GM21723 (cell line): ENCODE results near the gene IL27RA.
A peak's percentile ranks its signal among the peaks of the same experiment; 100 is the strongest.

Experiments
- ATAC-seq: cut with Tn5 transposase; IDR thresholded peaks from one replicate; pipeline ENCODE4 v1.9.1; 2021; ENCODE audit warnings: mild to moderate bottlenecking, moderate library complexity; ENCODE audit not compliant: unreplicated experiment

IL27RA gene

DNA sequence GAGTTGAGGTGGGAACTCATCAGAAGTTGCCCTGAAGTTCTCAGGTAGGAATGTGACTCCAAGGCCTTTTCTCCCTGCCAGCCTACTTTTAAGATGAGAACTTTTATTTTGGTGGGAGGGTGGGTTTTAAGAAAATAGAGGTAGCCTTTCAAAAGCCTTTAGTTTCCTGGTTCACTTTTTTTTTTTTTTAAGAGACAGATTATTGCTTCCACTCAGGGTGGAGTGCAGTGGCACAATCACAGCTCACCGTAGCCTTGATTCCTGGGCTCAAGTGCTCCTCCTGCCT, 51.1 kb downstream of the IL27RA start:
- ATAC-seq = no peak

DNA sequence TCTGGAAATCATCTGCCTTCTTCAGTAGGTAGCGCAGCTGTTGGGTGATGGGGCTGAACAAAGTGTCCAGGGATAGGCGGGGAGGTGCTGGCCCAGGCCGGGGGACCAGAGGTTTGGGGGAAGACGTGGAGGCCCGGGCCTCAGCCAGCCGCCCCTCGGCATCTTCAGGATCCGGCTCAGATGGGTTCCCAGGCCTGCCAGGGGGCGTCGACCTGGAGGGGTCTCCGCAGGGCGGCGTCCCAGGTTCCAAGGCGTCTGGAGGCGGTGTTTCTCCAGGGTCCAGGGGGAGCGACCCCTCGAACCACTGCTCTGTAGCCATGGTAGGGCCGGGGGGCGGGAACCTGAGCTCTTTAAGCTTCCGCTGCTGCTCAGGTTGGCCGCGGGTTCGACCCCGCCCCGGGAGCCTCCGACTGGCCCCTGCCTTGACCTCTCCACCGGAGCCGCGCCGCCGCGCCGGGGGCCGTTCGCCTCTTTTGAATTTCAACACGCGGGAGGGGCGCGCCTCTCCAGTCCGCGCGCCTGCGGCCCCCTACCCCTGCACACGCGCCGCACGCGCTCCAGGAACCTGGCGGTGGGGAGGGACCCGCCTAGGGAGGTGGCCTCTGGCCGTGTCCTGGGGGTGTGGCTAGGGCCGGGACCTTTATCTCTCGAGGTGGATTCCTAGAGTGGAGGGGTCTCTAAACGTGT, 53.9 kb downstream of the IL27RA start, which contains the start of gene C19orf67:
TSS of gene C19orf67 (minus strand) at position 475 of the 687 bp plus-strand sequence. CDS start at position 319, 156 bp downstream.
- no peak for ATAC-seq

DNA sequence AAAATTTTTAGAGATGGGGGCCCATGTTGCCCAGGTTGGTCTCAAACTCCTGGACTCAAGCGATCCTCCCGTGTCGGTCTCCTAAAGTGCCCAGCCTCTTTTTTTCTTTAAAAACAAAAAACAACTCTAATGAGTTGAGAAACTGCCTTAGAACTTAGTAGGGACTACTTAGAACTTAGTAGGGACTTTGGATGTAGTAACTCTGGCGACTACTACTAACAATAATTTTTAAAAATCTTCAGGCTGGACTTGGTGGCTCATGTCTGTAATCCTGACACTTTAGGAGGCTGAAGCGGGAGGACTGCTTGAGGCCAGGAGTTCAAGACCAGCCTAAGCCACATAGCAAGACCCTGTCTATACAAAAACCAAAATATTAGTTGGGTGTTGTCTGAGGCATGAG, 54.5 kb downstream of the IL27RA start:
- ATAC-seq = no peak

DNA sequence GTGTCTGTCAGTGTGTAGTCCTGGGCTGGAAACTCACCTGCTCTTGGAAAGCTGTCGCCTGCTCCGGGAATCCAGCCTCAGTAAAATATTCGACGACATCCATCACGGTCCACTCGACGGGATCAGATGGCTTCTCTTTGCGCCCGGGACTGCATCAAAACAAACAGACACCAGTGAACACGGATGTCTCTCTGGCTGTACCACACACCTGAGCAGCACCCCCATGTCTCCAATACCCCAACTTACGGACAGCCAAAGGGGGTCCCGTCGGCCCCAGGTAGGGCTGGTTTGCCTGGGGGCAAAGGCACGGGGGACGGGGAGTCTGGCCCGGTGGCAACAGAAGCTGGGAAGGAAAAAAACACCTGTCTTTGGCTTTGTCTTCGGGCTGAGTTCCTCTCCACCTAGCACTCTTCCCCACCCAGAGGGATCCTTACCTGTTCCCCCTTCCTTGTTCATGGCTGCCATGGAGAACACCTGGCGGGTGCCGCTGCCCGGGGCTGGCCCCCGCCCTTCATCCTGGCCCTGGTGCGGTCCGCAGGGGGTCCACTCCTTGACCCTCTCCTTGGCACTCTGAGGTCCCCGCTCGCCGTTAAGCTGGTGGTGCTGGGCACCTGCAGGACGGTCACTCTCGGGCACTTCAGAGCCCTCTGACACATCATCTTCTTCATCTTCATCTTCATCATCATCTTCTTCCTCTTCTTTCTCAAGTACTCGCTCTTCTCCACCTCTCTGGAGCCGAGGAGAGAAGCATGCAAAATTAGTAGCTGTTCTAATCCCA, 57.3 kb downstream of the IL27RA start:
- ATAC-seq = no peak

DNA sequence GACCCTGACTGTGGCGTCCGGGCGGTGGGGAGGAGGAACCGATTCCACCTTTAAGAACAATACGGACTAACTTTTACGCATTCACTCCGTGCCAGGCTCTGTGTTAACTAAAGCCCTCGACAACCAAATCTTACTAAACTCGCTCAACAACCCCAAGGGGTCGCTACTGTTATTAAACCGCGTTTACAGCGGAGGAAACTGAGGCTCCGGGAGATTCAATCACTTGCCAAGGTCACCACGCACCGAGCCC, 57.8 kb downstream of the IL27RA start:
- no peak for ATAC-seq

DNA sequence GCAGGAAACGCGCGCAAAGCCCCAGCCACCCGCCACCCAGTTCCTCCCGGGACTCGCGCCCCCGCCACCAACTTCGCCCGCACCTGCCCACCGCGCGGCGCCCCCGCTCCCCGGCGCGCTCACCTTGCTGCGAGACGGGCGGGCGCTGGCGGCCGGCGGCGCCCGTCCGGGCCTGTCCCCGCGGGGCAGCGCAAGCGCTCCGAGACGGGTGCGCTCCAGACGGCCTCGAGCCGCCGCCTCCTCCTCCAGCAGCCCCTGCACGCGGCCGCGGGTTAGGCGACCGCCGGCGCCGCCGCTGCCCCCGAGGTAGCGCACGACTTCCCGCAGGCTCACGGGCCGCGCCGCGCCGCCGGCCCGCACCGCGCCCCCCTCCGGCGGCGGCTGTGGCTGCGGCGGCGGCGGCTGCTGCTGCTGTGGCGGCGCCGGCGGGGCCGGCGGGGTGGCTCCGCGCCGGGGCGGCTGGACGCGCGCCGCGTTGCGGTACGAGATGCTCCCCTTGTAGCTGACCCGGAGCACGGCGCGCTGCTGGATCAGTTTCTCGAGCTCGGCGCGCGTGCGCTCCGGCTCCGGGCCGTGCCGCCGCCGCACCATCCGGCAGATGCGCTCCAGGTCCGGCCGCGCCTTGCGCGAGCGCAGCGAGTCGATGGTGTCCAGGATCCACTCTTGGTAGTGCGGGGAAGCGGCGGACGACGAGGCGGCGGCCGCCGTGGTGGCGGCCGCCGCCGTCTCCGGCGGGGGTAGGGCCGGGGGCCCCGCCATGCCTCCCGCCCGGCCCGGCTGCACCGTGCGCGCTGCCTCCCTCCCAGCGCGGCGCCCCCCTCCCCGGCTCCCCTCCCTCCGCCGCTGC, 58.3 kb downstream of the IL27RA start:
- ATAC-seq = no peak

DNA sequence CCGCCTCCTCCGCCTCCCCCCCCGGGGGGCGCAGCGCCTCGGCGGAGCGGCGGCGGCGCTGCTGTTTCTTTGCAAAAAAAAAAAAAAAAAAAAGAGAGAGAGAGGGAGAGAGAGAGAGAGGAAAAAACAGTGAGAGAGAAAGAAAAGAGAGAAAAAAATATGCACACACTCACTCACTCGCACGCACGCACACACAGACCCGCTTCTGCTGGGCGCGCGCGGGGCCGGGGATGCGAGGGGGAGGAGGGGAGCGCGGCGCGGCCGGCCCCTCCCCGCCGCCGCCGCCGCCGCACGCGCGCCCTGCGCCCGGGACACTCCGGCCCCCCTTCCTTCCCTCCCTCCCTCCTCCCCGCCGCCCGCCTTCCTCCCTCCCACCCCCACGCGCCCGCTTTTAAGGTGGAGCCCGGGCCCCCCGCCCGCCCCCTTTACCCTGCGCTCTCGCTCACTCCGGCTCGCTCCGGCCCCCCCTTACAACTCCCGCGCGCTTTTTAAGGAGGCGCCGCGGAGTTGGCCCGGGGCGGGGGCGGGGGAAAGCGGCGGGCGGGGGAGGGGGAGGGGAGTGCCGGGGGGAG, 59.0 kb downstream of the IL27RA start, which contains the start of gene SAMD1:
TSS of gene SAMD1 (minus strand) at position 243 of the 572 bp plus-strand sequence.
- ATAC-seq = peak; percentile 26

DNA sequence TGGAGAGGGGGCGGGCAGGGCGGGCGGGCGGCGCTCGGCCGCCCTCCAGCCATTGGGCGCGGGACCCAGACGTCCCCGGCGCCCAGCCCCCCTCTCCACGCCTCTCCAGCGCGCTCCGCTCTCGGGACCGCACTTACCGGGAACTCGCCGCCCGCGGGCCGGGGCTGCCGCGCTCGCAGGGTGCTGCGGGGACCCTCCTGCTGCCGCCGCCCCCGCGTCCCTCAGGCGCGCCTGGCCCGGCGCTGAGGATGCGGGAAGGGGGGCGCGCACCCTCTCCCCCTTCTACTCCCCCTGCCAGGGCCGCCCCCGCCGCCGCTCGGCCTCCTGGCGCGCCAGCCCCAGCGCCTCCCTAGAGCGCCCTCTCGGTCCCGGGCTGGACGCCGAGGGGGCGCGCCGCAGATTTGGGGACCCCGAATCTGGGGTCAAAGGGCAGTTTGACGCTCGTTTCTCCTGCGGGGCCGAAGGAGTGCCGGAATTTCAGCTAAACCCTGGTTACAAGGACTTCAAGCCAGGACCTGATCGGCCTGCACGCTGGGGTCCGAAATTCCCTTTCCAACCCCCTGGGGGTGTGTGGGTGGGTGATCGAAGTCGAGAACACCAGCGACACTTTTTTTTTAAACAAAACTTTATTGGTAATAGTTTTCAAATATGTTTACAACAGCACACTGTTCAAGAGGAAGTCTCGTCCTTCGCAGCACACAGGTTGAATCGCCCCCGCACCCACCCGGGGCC, 59.7 kb downstream of the IL27RA start:
- ATAC-seq = peak; percentile 58

DNA sequence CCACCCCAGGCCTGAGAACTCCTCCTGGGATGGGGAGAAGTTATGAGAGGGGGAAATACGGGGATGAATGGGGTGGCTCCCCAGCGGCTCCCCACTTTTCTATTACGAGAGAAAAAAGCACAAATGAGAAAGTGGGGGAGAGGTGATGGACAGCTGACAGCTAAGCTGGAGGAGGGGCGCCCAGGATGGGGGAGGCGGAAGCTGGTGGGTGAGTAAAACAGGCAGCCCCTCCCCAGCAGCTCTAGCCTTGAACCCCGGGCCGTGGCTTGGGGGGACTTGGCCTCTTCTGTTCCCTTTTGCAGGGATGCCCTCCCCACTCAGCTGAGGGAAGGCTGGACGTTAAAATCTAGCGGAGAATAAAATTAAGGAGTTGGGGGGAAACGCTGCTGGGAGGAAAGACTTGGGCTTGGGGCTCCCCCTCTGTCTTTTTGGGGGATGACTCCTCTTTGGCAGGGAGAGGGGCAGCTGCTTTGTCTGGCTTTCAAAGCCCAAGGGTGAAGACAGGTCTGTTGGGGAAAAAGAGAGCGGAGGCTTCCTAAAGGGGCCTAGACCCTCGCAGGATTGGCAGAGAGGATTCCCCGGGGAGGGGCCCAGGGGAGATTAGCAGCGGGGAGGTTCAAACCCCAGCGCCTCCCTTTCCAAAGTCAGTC, 60.4 kb downstream of the IL27RA start:
- ATAC-seq = peak; percentile 8

DNA sequence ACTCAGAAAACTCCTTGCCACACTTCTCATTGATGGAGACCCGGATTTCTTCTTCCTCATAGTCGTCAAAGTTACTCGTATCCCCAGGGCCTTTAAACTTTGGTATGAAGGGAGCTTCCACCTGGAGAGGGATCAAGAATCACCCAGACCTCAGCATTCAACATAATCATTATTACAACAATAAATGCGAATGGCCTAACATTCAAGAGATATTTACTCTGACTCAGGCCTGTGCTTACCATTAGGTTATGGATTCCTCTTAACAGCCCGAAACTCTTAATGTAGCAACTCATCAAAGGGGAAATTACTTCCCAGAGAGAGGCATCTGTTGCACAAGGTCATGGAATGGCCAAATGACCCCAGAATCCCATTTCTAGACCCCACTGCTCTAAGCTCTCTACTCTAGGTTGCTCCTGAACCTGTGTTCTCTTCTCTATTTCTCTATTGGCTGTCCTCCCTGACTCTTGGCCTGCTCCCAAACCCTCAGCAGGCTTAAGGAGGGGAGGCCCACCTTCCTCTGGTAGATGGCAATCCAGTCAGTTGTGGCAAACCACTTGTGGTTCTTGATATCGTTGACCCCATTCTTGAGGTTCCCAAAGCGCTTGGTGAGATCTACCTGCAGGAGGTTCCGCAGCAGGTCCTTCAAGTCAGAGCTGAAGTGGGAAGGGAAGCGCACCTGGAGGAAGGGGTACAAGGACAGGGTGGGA, 61.7 kb downstream of the IL27RA start:
- no peak for ATAC-seq

DNA sequence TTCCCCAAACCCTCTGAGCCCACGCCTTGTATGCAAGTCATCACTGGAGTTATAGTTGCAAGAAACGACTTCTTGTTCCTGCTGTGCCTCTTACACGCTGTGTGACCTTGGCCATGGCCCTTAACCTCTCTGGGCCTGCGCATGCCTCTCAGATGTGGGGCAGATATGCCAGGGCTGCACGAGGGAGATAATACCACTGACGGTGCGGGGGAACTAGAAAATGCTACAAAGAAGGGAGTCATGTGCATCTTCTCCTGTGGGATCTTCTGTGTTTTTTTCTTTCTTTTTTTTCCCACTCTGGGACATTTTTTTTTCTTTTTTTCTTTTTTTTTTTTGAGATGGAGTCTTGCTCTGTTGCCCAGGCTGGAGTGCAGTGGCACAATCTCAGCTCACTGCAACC, 63.3 kb downstream of the IL27RA start:
- no peak for ATAC-seq

DNA sequence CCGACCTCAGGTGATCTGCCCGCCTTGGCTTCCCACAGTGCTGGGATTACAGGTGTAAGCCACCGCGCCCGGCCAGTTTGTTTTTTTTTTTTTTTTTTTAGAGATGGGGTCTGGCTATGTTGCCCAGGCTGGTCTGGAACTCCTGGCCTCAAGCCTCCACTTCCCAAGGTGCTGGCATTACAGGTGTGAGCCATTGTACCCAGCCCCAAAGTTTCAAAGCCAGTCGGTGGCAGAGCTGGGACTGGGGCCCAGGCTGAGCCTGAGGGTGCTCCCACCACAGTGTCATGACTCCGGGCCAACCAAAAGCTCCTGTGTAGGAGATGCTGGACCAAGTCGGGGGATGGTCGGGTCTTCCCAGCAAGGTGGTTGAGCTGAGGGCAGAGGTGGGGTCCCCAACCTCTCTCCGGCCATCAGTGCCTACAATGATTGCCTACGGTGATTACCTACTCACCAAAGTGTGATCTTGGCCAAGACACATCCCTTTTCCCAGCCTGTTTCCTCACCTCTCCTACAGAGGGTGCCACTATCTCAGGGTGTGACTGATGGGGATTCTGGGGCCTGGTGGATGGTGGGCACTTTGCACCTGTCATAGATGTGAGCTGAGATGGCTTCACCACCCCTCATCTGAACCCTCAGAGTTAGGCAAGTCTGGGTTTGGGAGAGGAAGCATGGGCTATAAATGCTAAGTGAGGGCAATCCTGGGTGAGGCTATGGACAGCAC, 64.9 kb downstream of the IL27RA start:
- no peak for ATAC-seq

DNA sequence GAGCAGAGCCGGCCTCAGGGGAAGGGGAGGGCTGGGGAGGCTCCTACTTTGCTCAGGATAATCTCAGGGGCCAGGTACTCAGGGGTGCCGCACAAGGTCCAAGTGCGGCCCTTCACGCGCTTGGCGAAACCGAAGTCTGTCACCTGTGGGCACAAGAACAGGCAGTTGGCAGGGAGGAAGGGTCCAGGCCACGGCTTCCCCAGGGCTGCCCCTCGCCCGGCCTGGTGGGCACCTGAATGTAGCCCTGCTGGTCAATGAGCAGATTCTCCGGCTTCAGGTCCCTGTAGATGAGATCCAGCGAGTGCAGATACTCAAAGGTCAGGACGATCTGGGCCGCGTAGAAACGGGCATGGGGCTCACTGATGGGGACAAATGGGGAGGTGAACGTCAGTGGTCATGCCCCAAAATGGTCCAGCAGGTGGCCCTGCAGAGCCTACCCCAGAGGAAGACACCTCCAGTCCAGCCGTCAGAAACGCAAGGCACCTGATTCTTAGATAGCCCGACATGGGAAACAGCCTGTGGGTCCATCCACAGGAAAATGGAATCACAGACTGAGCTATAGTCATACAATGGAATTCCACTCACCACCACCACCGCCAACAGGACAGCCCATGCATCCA, 66.1 kb downstream of the IL27RA start:
- no peak for ATAC-seq

DNA sequence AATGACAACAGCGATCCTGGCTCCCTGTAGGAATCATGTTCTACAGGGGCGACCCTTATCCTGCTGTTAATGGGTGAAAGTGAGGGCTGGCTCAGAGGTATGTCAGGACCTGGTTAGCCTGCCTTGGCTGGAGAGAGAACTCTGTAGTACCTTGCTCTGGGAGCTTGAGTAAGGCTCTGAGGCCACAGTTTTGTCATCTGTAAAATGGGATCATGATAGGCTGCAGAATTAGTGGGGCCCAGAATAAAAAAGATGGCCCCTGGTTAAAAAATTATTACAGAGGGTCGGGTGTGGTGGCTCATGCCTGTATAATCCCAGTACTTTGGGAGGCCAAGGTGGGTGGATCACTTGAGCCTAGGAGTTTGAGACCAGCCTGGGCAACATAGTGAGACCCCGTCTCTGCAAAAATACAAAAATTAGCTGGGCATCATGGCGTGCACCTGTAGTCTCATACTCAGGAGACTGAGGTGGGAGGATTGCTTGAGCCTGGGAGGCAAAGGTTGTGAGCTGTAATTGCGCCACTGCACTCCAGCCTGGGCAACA, 69.5 kb downstream of the IL27RA start:
- no peak for ATAC-seq

DNA sequence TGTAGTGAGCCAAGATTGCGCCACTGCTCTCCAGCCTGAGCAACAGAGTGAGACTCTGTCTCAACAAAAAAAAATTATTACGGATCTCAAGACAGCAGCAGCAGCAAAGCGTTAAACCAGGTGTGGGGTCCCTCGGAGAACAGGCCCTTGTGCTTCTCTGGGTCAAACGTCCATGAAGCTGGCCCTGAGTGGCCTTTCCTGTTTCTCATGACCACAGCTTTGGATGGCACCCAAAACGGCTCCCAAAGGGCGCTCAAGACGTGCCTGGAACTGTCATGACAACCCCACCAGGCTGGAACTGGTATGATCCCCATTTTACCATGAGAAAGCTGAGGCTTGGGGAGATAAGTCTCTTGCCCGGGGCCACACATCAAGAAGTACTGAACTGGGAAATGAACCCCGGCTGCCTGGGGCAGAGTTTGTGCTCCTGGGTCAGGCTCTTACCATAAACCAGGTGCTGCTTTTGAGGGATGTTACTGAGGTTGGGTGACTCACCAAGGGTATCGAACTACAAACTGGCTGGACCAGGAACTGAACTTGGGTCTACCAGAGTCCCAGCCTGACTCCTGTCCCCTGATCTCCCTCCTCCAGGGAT, 70.6 kb downstream of the IL27RA start:
- no peak for ATAC-seq

DNA sequence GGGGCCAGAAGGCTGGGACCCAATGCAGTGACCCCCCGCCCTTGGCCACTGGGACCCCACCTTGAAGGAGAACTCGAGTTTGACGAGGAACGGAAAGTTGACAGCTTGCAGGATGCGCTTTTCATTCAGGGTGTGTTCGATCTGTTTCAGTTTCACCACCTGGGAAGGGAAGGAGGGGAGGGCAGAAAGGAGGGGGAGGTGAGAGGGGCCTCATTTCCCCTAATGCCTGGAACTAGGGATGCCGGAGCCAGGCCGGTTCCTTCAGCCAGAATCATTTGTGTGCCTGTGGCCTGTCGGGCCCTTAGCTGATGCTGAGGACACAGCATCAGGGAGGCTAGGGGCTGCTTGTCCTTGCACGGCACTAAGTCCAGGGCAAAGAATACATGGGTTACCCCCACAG, 71.2 kb downstream of the IL27RA start:
- ATAC-seq = no peak
